ENCODE results near the gene PCSK6. TPM values are rescaled to one million over a fixed set of nuclear protein-coding genes. Genes with fewer than 3 reads are reported as not detected.

Gene PCSK6
- polyA plus RNA-seq, 3 donors = 0.05 to 0.10 TPM; not detected in 1

- intact Hi-C loops (cut with micrococcal nuclease) = loop anchor here (5.0 to 10.0 kb wide), 3 partner anchors 377 to 1540 kb away; partner anchors contain the start of genes ASB7 (in 1 of the 2), LINS1 (in 1 of the 2), LYSMD4 (in 1 of the 2) and TM2D3 (in 1 of the 2)
- H3K27ac Mint-ChIP-seq = no peak overlapping the region
- TF ChIP-seq CTCF (IDR thresholded peaks at IDR 0.05) = no peak
These were observed 214.5 kb downstream of the PCSK6 start for GRCh38 chr15:101275018-101275417.

GRCh38 chr15:101273534-101273933 lies 216.0 kb downstream of the PCSK6 start:
- Mint-ChIP-seq H3K27me3 (ENCODE audit: low read depth in 3 of 3) (peaks cover 0 to 5% (median 0%) of the 10 kb centered on the region in 3 donors), H3K4me3 (no peak overlapping the region), H3K36me3 (peaks cover 68 to 69% of the 10 kb centered on the region in 2 donors), H3K9me3 (peaks cover 0 to 2% (median 0%) of the 10 kb centered on the region in 7 donors), H3K27ac (no peak overlapping the region), H3K4me1 (peaks cover 20% of the 10 kb centered on the region)
- WGBS (ENCODE audit: insufficient coverage) = 100% methylated on average over 4 of the region's 5 CpGs
- Histone ChIP-seq H3K9me3 (replicated peaks in 1 of 2; ENCODE audit: control insufficient read depth in 1 of 2, insufficient read depth in 1 of 2, low read length in 2 of 2) (no peaks in the 10 kb centered on the region), H3K27me3 (ENCODE audit: control insufficient read depth in 2 of 2, insufficient read depth in 2 of 2, low read length in 2 of 2) (no peaks in the 10 kb centered on the region), H3K4me1 (ENCODE audit: control insufficient read depth in 1 of 2, insufficient read depth in 2 of 2, low read length in 2 of 2) (peaks cover 17 to 20% of the 10 kb centered on the region in 2 donors), H2AFZ (ENCODE audit: insufficient read depth, low read depth, low read length, poor library complexity, severe bottlenecking) (no peak overlapping the region), H3K36me3 (replicated peaks in 1 of 2; ENCODE audit: control insufficient read depth in 1 of 2, insufficient read depth in 2 of 2, low read length in 2 of 2) (peaks cover 53 to 74% of the 10 kb centered on the region in 2 donors), H3K4me2 (replicated peaks; ENCODE audit: extremely low read depth, low read length, poor library complexity, severe bottlenecking) (no peak overlapping the region), H3K79me2 (ENCODE audit: insufficient read depth, low read length) (peaks cover 22% of the 10 kb centered on the region), H3K27ac (ENCODE audit: low read depth in 1 of 2, low read length in 2 of 2) (no peak overlapping the region), H3K4me3 (replicated peaks in 1 of 3; ENCODE audit: low read depth in 2 of 3, low read length in 3 of 3) (no peak overlapping the region), H3K9ac (ENCODE audit: insufficient read depth, low read length, poor library complexity, severe bottlenecking) (no peak overlapping the region), H4K20me1 (ENCODE audit: insufficient read depth, low read length) (peaks cover 9% of the 10 kb centered on the region)
- DNase-seq = no peak
- no peak for TF ChIP-seq CTCF (IDR thresholded peaks at IDR 0.05)
- intact Hi-C loops (cut with micrococcal nuclease) = loop anchor here (10.0 kb wide), 2 partner anchors 669 to 1539 kb away; partner anchors contain the start of genes ASB7 (in 1 of the 2), LINS1 (in 1 of the 2) and LYSMD4 (in 1 of the 2)

More at GRCh38 chr15:101275018-101275417, 214.5 kb downstream of the PCSK6 start:
- DNase-seq = no peak
- Histone ChIP-seq H2AFZ (ENCODE audit: insufficient read depth, low read depth, low read length, poor library complexity, severe bottlenecking) (no peak overlapping the region), H3K27ac (ENCODE audit: low read depth in 1 of 2, low read length in 2 of 2) (no peak overlapping the region), H3K9me3 (replicated peaks in 1 of 2; ENCODE audit: control insufficient read depth in 1 of 2, insufficient read depth in 1 of 2, low read length in 2 of 2) (no peaks in the 10 kb centered on the region), H3K4me3 (replicated peaks in 1 of 3; ENCODE audit: low read depth in 2 of 3, low read length in 3 of 3) (no peak overlapping the region), H3K36me3 (replicated peaks in 1 of 2; ENCODE audit: control insufficient read depth in 1 of 2, insufficient read depth in 2 of 2, low read length in 2 of 2) (peaks cover 56 to 65% of the 10 kb centered on the region in 2 donors), H4K20me1 (ENCODE audit: insufficient read depth, low read length) (peaks cover 5% of the 10 kb centered on the region), H3K79me2 (ENCODE audit: insufficient read depth, low read length) (peaks cover 22% of the 10 kb centered on the region), H3K27me3 (ENCODE audit: control insufficient read depth in 2 of 2, insufficient read depth in 2 of 2, low read length in 2 of 2) (no peaks in the 10 kb centered on the region), H3K9ac (ENCODE audit: insufficient read depth, low read length, poor library complexity, severe bottlenecking) (no peak overlapping the region), H3K4me1 (ENCODE audit: control insufficient read depth in 1 of 2, insufficient read depth in 2 of 2, low read length in 2 of 2) (peaks cover 17 to 20% of the 10 kb centered on the region in 2 donors), H3K4me2 (replicated peaks; ENCODE audit: extremely low read depth, low read length, poor library complexity, severe bottlenecking) (no peak overlapping the region)
- H3K27me3 Mint-ChIP-seq (ENCODE audit: low read depth in 3 of 3) = peaks cover 0 to 5% (median 0%) of the 10 kb centered on the region in 3 donors
- 100% methylated on average over 1 of the region's 5 CpGs for WGBS (ENCODE audit: insufficient coverage)
- H3K36me3 Mint-ChIP-seq = peaks cover 56 to 68% of the 10 kb centered on the region in 2 donors
- H3K9me3 Mint-ChIP-seq = peaks cover 0 to 2% (median 0%) of the 10 kb centered on the region in 7 donors
- H3K4me3 Mint-ChIP-seq = no peak overlapping the region
- peaks cover 20% of the 10 kb centered on the region for H3K4me1 Mint-ChIP-seq

Data from CD14-positive monocyte (primary cell).